ENCODE results near the gene KCTD15. TPM values are rescaled to one million over a fixed set of nuclear protein-coding genes. Genes with fewer than 3 reads are reported as not detected.
A peak's percentile ranks its signal among the peaks of the same experiment; 100 is the strongest.

Gene KCTD15
- polyA plus RNA-seq, 1 donor (not counting 4 experiments of a cell fraction or from before 2014, with no cell fraction given) = 16.2 TPM

- TF ChIP-seq CTCF (optimal IDR thresholded peaks at IDR 0.05 in 1 of 3, IDR thresholded peaks at IDR 0.05 in 1 of 3, conservative IDR thresholded peaks at IDR 0.05 in 1 of 3; ENCODE audit: extremely low read depth in 1 of 3, insufficient read depth in 2 of 3, low read length in 3 of 3) (no peak), EZH2 (IDR thresholded peaks at IDR 0.05; ENCODE audit: low read length) (no peak)
- Histone ChIP-seq H3K9me3 (ENCODE audit: control insufficient read depth, low read depth, low read length) (no peaks in the 10 kb centered on the region), H3K4me2 (ENCODE audit: control insufficient read depth, extremely low read depth, insufficient read depth, low read depth, low read length) (peak overlapping the region; percentile 90), H3K36me3 (ENCODE audit: control insufficient read depth in 2 of 2, extremely low read depth in 1 of 2, insufficient read depth in 2 of 2, low read length in 2 of 2) (no peaks in the 10 kb centered on the region), H4K20me1 (ENCODE audit: control insufficient read depth, extremely low read depth, insufficient read depth, low read length) (no peaks in the 10 kb centered on the region), H3K4me1 (ENCODE audit: control insufficient read depth, extremely low read depth, insufficient read depth, low read length) (peaks cover 33% of the 10 kb centered on the region), H3K4me3 (ENCODE audit: control insufficient read depth in 2 of 3, extremely low read depth in 1 of 3, insufficient read depth in 2 of 3, low read depth in 1 of 3, low read length in 3 of 3) (peak overlapping the region; percentile 24 to 66 (median 31)), H3K79me2 (ENCODE audit: control insufficient read depth, insufficient read depth, low read length) (no peaks in the 10 kb centered on the region), H3K9ac (ENCODE audit: control insufficient read depth, extremely low read depth, insufficient read depth, low read length) (peak overlapping the region; percentile 84), H3K27me3 (ENCODE audit: control insufficient read depth, extremely low read depth, insufficient read depth, low read length) (no peaks in the 10 kb centered on the region), H3K27ac (ENCODE audit: control insufficient read depth, insufficient read depth, low read length) (peak overlapping the region; percentile 93), H2AFZ (ENCODE audit: control insufficient read depth, low read length) (peak overlapping the region; percentile 75), H3K9me1 (ENCODE audit: control insufficient read depth, extremely low read depth, insufficient read depth, low read length) (peaks cover 2% of the 10 kb centered on the region)
- dilution Hi-C loops (cut with MboI; ENCODE audit: extremely low pct_ligation_motif_present, low sequenced_read_pairs) = no loop called here
- DNase-seq (ENCODE audit: low read depth, low spot score) (peak; percentile 72), FAIRE-seq (peak; percentile 77)
Observed at GRCh38 chr19:33819880-33820781, 23.5 kb downstream of the KCTD15 start.

GRCh38 chr19:33821871-33822270 is 25.2 kb downstream of the KCTD15 start:
- Histone ChIP-seq H3K9me1 (ENCODE audit: control insufficient read depth, extremely low read depth, insufficient read depth, low read length) (peaks cover 2% of the 10 kb centered on the region), H3K27ac (ENCODE audit: control insufficient read depth, insufficient read depth, low read length) (peak overlapping the region; percentile 36), H4K20me1 (ENCODE audit: control insufficient read depth, extremely low read depth, insufficient read depth, low read length) (no peaks in the 10 kb centered on the region), H3K36me3 (ENCODE audit: control insufficient read depth in 2 of 2, extremely low read depth in 1 of 2, insufficient read depth in 2 of 2, low read length in 2 of 2) (no peaks in the 10 kb centered on the region), H3K4me3 (ENCODE audit: control insufficient read depth in 2 of 3, extremely low read depth in 1 of 3, insufficient read depth in 2 of 3, low read depth in 1 of 3, low read length in 3 of 3) (no peak overlapping the region), H3K9me3 (ENCODE audit: control insufficient read depth, low read depth, low read length) (no peaks in the 10 kb centered on the region), H3K4me1 (ENCODE audit: control insufficient read depth, extremely low read depth, insufficient read depth, low read length) (peaks cover 29% of the 10 kb centered on the region), H3K27me3 (ENCODE audit: control insufficient read depth, extremely low read depth, insufficient read depth, low read length) (no peaks in the 10 kb centered on the region), H3K79me2 (ENCODE audit: control insufficient read depth, insufficient read depth, low read length) (no peaks in the 10 kb centered on the region), H3K4me2 (ENCODE audit: control insufficient read depth, extremely low read depth, insufficient read depth, low read depth, low read length) (peak overlapping the region; percentile 20), H2AFZ (ENCODE audit: control insufficient read depth, low read length) (no peak overlapping the region), H3K9ac (ENCODE audit: control insufficient read depth, extremely low read depth, insufficient read depth, low read length) (no peak overlapping the region)
- FAIRE-seq = peak; percentile 48
- TF ChIP-seq CTCF (optimal IDR thresholded peaks at IDR 0.05 in 1 of 3, IDR thresholded peaks at IDR 0.05 in 1 of 3, conservative IDR thresholded peaks at IDR 0.05 in 1 of 3; ENCODE audit: extremely low read depth in 1 of 3, insufficient read depth in 2 of 3, low read length in 3 of 3) = no peak
- no peak for TF ChIP-seq EZH2 (IDR thresholded peaks at IDR 0.05; ENCODE audit: low read length)
- no peak for DNase-seq (ENCODE audit: low read depth, low spot score)
- dilution Hi-C loops (cut with MboI; ENCODE audit: extremely low pct_ligation_motif_present, low sequenced_read_pairs) = no loop called here
